H9 (cell line): ENCODE measurements around the gene RCOR2. TPM values are rescaled to one million over a fixed set of nuclear protein-coding genes. Genes with fewer than 3 reads are reported as not detected.

Experiments used
- DNase-seq: peaks from one replicate; pipeline ENCODE4 v3.0.0-alpha.2; 2017
- H2AFZ ChIP-seq: one replicate; pipeline ENCODE4 v1.6.1; 2013; ENCODE audit warnings: mild to moderate bottlenecking, low read length, control low read depth, moderate library complexity
- H2AK5ac ChIP-seq: 2 replicates; pipeline ENCODE4 v1.6.1; 2013; ENCODE audit warnings: low read length, control low read depth, mixed read lengths; ENCODE audit not compliant: insufficient read length
- H2BK120ac ChIP-seq: one replicate; pipeline ENCODE4 v1.6.1; 2013; ENCODE audit warnings: low read depth, mild to moderate bottlenecking, low read length, control low read depth, inconsistent platforms; ENCODE audit not compliant: poor library complexity, severe bottlenecking
- H2BK12ac ChIP-seq: 2 replicates; pipeline ENCODE4 v1.6.1; 2013; ENCODE audit warnings: low read length, control low read depth, mixed read lengths, low read depth; ENCODE audit not compliant: insufficient read length
- H2BK15ac ChIP-seq: 2 replicates; pipeline ENCODE4 v1.6.1; 2013; ENCODE audit warnings: low read depth, low read length, control low read depth
- H2BK20ac ChIP-seq: one replicate; pipeline ENCODE4 v1.6.1; 2013; ENCODE audit warnings: low read depth, mild to moderate bottlenecking, low read length, control low read depth, inconsistent platforms; ENCODE audit not compliant: poor library complexity, severe bottlenecking
- H2BK5ac ChIP-seq: 2 replicates; pipeline ENCODE4 v1.6.1; 2013; ENCODE audit warnings: low read length, control low read depth, mixed read lengths; ENCODE audit not compliant: insufficient read length
- H3K14ac ChIP-seq: 2 replicates; pipeline ENCODE4 v1.6.1; 2013; ENCODE audit warnings: low read length, control low read depth; ENCODE audit not compliant: insufficient read depth
- H3K18ac ChIP-seq: 2 replicates; pipeline ENCODE4 v1.6.1; 2013; ENCODE audit warnings: low read depth, mild to moderate bottlenecking, mixed read lengths, low read length, control low read depth; ENCODE audit not compliant: insufficient read length
- H3K23ac ChIP-seq: 2 replicates; pipeline ENCODE4 v1.6.1; 2013; ENCODE audit warnings: low read length, control low read depth, mixed read lengths, low read depth; ENCODE audit not compliant: insufficient read length
- H3K23me2 ChIP-seq: 2 replicates; pipeline ENCODE4 v1.6.1; 2013; ENCODE audit warnings: low read depth, mild to moderate bottlenecking, mixed read lengths, low read length, control low read depth; ENCODE audit not compliant: insufficient read length, poor library complexity, severe bottlenecking
- H3K27ac ChIP-seq: 2 replicates; pipeline ENCODE4 v1.5.1; 2013; ENCODE audit warnings: low read length, control low read depth, mixed read lengths, low read depth; ENCODE audit not compliant: insufficient read length
- H3K27me3 ChIP-seq: 2 replicates; pipeline ENCODE4 v1.6.1; 2013; ENCODE audit warnings: low read length, control low read depth, inconsistent platforms; ENCODE audit not compliant: insufficient read depth
- H3K4ac ChIP-seq: 2 replicates; pipeline ENCODE4 v1.6.1; 2013; ENCODE audit warnings: low read depth, mild to moderate bottlenecking, control low read depth, inconsistent platforms, low read length, moderate library complexity
- H3K4me1 ChIP-seq: 2 replicates; pipeline ENCODE4 v1.6.1; 2013; ENCODE audit warnings: low read length, control low read depth, inconsistent platforms; ENCODE audit not compliant: insufficient read depth
- H3K4me2 ChIP-seq: 2 replicates; pipeline ENCODE4 v1.6.1; 2013; ENCODE audit warnings: low read length, control low read depth, mixed read lengths; ENCODE audit not compliant: insufficient read length, insufficient read depth
- H3K56ac ChIP-seq: 2 replicates; pipeline ENCODE4 v1.6.1; 2013; ENCODE audit warnings: low read depth, mild to moderate bottlenecking, mixed read lengths, low read length, control low read depth; ENCODE audit not compliant: insufficient read length
- H3K79me1 ChIP-seq: 2 replicates; pipeline ENCODE4 v1.6.1; 2013; ENCODE audit warnings: low read depth, mild to moderate bottlenecking, moderate library complexity, low read length, control low read depth, inconsistent platforms; ENCODE audit not compliant: insufficient read depth, poor library complexity, severe bottlenecking
- H3K79me2 ChIP-seq: 2 replicates; pipeline ENCODE4 v1.6.1; 2013; ENCODE audit warnings: low read length, control low read depth, inconsistent platforms; ENCODE audit not compliant: insufficient read depth
- H3K9ac ChIP-seq: 2 replicates; pipeline ENCODE4 v1.6.1; 2013; ENCODE audit warnings: low read length, control low read depth, mixed read lengths; ENCODE audit not compliant: insufficient read length; ENCODE audit errors: extremely low read depth
- H3K9me3 ChIP-seq: one replicate; pipeline ENCODE4 v1.6.1; 2013; ENCODE audit warnings: low read depth, low read length, inconsistent platforms; ENCODE audit not compliant: control insufficient read depth
- H3T11ph ChIP-seq: one replicate; pipeline ENCODE4 v1.6.1; 2013; ENCODE audit warnings: mild to moderate bottlenecking, low read length, control low read depth, inconsistent platforms
- H4K20me1 ChIP-seq: one replicate; pipeline ENCODE4 v1.6.1; 2013; ENCODE audit not compliant: control insufficient read depth, insufficient read length, insufficient read depth
- H4K5ac ChIP-seq: 2 replicates; pipeline ENCODE4 v1.6.1; 2013; ENCODE audit warnings: low read depth, mild to moderate bottlenecking, mixed read lengths, low read length, control low read depth; ENCODE audit not compliant: insufficient read length
- H4K8ac ChIP-seq: replicated peaks from 2 replicates; pipeline ENCODE4 v1.6.1; 2013; ENCODE audit warnings: low read length, control low read depth, mixed read lengths, low read depth; ENCODE audit not compliant: insufficient read length
- H4K91ac ChIP-seq: 2 replicates; pipeline ENCODE4 v1.6.1; 2013; ENCODE audit warnings: low read depth, mild to moderate bottlenecking, moderate library complexity, mixed read lengths, low read length, control low read depth; ENCODE audit not compliant: insufficient read length
- H3K27ac Mint-ChIP-seq, 3 experiments: 2 replicates in 2 of 3; 3 replicates in 1 of 3; pipeline ENCODE4 v1.8.0; 2020 to 2021; ENCODE audit warnings: mixed read lengths in 3 of 3, mild to moderate bottlenecking in 1 of 3, moderate library complexity in 1 of 3
- H3K27me3 Mint-ChIP-seq: 2 replicates; pipeline ENCODE4 v1.8.0; 2021; ENCODE audit warnings: low read depth, mild to moderate bottlenecking, moderate library complexity, mixed read lengths
- H3K36me3 Mint-ChIP-seq, 3 experiments: 2 replicates in 2 of 3; 3 replicates in 1 of 3; pipeline ENCODE4 v1.8.0; 2020 to 2021; ENCODE audit warnings: low read depth in 3 of 3, mixed read lengths in 3 of 3; ENCODE audit not compliant: insufficient read depth in 1 of 3
- H3K4me1 Mint-ChIP-seq, 2 experiments: 2 replicates each; pipeline ENCODE4 v1.8.0; 2020; ENCODE audit warnings: mixed read lengths in 2 of 2
- H3K4me3 Mint-ChIP-seq, 2 experiments: 2 replicates in 1 of 2; 3 replicates in 1 of 2; pipeline ENCODE4 v1.8.0; 2020 to 2021; ENCODE audit warnings: mild to moderate bottlenecking in 2 of 2, mixed read lengths in 2 of 2, moderate library complexity in 1 of 2
- H3K9me3 Mint-ChIP-seq, 2 experiments: 2 replicates in 1 of 2; 3 replicates in 1 of 2; pipeline ENCODE4 v1.8.0; 2020; ENCODE audit warnings: mild to moderate bottlenecking in 2 of 2, mixed read lengths in 2 of 2, moderate library complexity in 1 of 2
- WGBS: extraction: QIAGEN DNeasy Blood & Tissue Kit; methylation state at CpG from one replicate; pipeline ENCODE4 v1.1.7; 2013; ENCODE audit warnings: missing lambda C conversion rate, low lambda C conversion rate, mixed read lengths; ENCODE audit not compliant: insufficient read length; ENCODE audit errors: extremely low coverage; 5-methylcytosine and 5-hydroxymethylcytosine counted together
- total RNA-seq: library from RNA; stranded (reverse); gene quantifications from 2 replicates; pipeline ENCODE4 v1.2.1, GENCODE V29; 2021
- TF ChIP-seq, protein P1 (sequence below): fragments of 200-600 bp; sonication (generic); conservative IDR thresholded peaks from 3 replicates; pipeline ENCODE4 v1.8.0; 2021; ENCODE audit warnings: antibody characterized with exemption, mild to moderate bottlenecking

Gene RCOR2
- total RNA-seq, 1 experiment from 2014 or later = 118 TPM

DNA sequence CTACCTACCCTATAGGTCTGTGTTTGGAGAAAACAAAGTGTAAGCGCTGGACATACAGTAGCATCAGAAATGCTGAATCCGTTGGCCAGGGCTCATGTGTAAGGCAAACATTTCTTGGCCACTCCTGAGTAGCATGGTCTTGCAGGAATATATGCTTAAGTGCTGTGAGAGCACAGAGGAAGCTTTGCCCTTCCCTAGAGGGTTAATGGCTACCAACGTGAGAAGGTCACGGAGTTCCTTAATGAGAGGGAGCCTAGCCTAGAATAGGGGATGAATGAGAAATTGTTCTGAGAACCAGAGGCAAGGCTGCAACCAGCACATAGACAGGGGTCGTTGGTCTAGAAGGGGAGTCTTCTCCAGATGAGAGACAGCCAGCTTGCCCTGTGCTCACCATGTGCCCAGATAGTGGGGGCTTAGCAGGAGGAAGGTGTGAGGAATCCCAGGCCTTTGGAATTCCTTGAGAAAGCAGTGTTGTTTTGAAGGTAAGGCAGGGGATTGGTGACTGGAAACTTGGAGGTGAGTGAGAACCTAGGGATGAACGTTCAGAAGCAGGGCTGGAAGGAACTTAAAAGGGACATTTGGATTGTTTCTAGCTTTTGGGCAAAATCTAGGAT lies 29.5 kb downstream of the RCOR2 start:
- no peak overlapping the region for H3K14ac ChIP-seq
- H3K27ac ChIP-seq = no peak overlapping the region
- H3K23ac ChIP-seq = no peak overlapping the region
- H3K4me3 Mint-ChIP-seq = peak overlapping the region in 1 of 2 experiments; percentile 38; a peak in 2 of 5 replicates
- peaks cover 2 to 6% (median 6%) of the 10 kb centered on the region in 3 experiments; a peak in 1 of 7 replicates for H3K36me3 Mint-ChIP-seq
- no peaks in the 10 kb centered on the region for H3K9me3 ChIP-seq
- peaks cover 9% of the 10 kb centered on the region; the same call in 1 of the 2 replicates for H3K79me2 ChIP-seq
- H2BK12ac ChIP-seq = no peak overlapping the region
- WGBS = no CpG with 5 or more reads among the region's 6 CpGs
- H2BK5ac ChIP-seq = no peak overlapping the region
- H3K9ac ChIP-seq = no peak overlapping the region
- no peak for DNase-seq
- no peaks in the 10 kb centered on the region for H3K27me3 ChIP-seq
- peaks cover 10% of the 10 kb centered on the region; the same call in 1 of the 2 replicates for H3K4me1 ChIP-seq
- no peak overlapping the region for H2AFZ ChIP-seq
- no peaks in the 10 kb centered on the region; the same call in 1 of the 2 replicates for H3K27me3 Mint-ChIP-seq
- no peaks in the 10 kb centered on the region for H4K20me1 ChIP-seq
- H3K23me2 ChIP-seq = no peaks in the 10 kb centered on the region
- H3K18ac ChIP-seq = no peak overlapping the region
- H2BK20ac ChIP-seq = no peak overlapping the region
- peaks cover 38 to 67% of the 10 kb centered on the region in 2 experiments for H3K4me1 Mint-ChIP-seq
- no peak overlapping the region for H3K4me2 ChIP-seq
- no peak overlapping the region for H3T11ph ChIP-seq
- H3K79me1 ChIP-seq = peaks cover 3% of the 10 kb centered on the region
- H2AK5ac ChIP-seq = no peak overlapping the region
- H3K4ac ChIP-seq = no peak overlapping the region
- H4K5ac ChIP-seq = no peak overlapping the region
- no peak overlapping the region for H3K56ac ChIP-seq
- H3K9me3 Mint-ChIP-seq = no peaks in the 10 kb centered on the region
- H2BK15ac ChIP-seq = no peak overlapping the region
- H4K8ac ChIP-seq = no peak overlapping the region
- TF ChIP-seq, protein P1, sequence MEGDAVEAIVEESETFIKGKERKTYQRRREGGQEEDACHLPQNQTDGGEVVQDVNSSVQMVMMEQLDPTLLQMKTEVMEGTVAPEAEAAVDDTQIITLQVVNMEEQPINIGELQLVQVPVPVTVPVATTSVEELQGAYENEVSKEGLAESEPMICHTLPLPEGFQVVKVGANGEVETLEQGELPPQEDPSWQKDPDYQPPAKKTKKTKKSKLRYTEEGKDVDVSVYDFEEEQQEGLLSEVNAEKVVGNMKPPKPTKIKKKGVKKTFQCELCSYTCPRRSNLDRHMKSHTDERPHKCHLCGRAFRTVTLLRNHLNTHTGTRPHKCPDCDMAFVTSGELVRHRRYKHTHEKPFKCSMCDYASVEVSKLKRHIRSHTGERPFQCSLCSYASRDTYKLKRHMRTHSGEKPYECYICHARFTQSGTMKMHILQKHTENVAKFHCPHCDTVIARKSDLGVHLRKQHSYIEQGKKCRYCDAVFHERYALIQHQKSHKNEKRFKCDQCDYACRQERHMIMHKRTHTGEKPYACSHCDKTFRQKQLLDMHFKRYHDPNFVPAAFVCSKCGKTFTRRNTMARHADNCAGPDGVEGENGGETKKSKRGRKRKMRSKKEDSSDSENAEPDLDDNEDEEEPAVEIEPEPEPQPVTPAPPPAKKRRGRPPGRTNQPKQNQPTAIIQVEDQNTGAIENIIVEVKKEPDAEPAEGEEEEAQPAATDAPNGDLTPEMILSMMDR = no peak
- H2BK120ac ChIP-seq = no peak overlapping the region
- peak overlapping the region in 2 of 3 experiments; percentile 19 to 52; a peak in 6 of 7 replicates for H3K27ac Mint-ChIP-seq
- no peak overlapping the region for H4K91ac ChIP-seq
